Mesothelial cell of epicardium (in vitro differentiated cells): ENCODE results near the gene INTS11. TPM values are rescaled to one million over a fixed set of nuclear protein-coding genes. Genes with fewer than 3 reads are reported as not detected.

Experiments used
- DNase-seq, 2 experiments: peaks; one replicate each; pipeline ENCODE4 v3.0.0; 2021; ENCODE audit warnings: low spot score in 2 of 2; ENCODE audit not compliant: unreplicated experiment in 2 of 2
- H3K27ac Mint-ChIP-seq: 2 replicates; pipeline ENCODE4 v1.8.0; 2021; ENCODE audit warnings: mixed read lengths
- H3K27me3 Mint-ChIP-seq: 2 replicates; pipeline ENCODE4 v1.8.0; 2021; ENCODE audit warnings: low read depth, mixed read lengths
- H3K36me3 Mint-ChIP-seq: 2 replicates; pipeline ENCODE4 v1.8.0; 2021; ENCODE audit warnings: mixed read lengths
- H3K4me1 Mint-ChIP-seq: 2 replicates; pipeline ENCODE4 v1.8.0; 2021; ENCODE audit warnings: mixed read lengths
- H3K4me3 Mint-ChIP-seq: 2 replicates; pipeline ENCODE4 v1.8.0; 2021; ENCODE audit warnings: mild to moderate bottlenecking, moderate library complexity, mixed read lengths
- H3K9me3 Mint-ChIP-seq: 2 replicates; pipeline ENCODE4 v1.8.0; 2021; ENCODE audit warnings: mixed read lengths
- total RNA-seq: library from RNA; stranded (reverse); gene quantifications from 3 replicates; pipeline ENCODE4 v1.2.1, GENCODE V29; 2021
- TF ChIP-seq, protein P1 (sequence below): fragments of 200-600 bp; sonication (generic); IDR thresholded peaks from one replicate; pipeline ENCODE4 v1.5.0; 2021; ENCODE audit warnings: antibody characterized with exemption; ENCODE audit not compliant: unreplicated experiment

INTS11 gene
- total RNA-seq, 1 donor from 2014 or later = 165 TPM

DNA sequence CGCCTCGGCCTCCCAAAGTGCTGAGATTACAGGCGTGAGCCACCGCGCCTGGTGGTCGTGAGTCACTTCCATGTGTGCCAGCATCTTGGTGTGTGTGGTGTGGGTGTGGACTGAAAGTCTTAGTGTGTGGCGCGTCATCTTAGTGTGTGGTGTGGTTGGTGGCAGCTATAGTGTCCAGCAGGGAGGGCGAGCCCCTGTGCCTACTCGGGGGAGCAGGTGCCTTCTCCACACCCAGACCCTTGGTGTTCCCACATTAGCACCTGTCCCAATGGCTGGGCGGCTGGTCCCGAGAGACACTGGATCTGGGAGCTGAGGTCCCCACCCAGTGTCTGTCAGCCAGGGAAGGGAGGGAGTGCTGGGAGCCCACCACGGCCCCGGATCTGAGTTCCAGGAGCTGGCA, 41.5 kb downstream of the INTS11 start:
- Mint-ChIP-seq H3K27me3 (no peaks in the 10 kb centered on the region), H3K9me3 (no peaks in the 10 kb centered on the region), H3K4me3 (no peak overlapping the region), H3K36me3 (no peaks in the 10 kb centered on the region), H3K4me1 (no peaks in the 10 kb centered on the region), H3K27ac (no peak overlapping the region)
- no peak for DNase-seq
- TF ChIP-seq, protein P1, sequence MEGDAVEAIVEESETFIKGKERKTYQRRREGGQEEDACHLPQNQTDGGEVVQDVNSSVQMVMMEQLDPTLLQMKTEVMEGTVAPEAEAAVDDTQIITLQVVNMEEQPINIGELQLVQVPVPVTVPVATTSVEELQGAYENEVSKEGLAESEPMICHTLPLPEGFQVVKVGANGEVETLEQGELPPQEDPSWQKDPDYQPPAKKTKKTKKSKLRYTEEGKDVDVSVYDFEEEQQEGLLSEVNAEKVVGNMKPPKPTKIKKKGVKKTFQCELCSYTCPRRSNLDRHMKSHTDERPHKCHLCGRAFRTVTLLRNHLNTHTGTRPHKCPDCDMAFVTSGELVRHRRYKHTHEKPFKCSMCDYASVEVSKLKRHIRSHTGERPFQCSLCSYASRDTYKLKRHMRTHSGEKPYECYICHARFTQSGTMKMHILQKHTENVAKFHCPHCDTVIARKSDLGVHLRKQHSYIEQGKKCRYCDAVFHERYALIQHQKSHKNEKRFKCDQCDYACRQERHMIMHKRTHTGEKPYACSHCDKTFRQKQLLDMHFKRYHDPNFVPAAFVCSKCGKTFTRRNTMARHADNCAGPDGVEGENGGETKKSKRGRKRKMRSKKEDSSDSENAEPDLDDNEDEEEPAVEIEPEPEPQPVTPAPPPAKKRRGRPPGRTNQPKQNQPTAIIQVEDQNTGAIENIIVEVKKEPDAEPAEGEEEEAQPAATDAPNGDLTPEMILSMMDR = no peak

DNA sequence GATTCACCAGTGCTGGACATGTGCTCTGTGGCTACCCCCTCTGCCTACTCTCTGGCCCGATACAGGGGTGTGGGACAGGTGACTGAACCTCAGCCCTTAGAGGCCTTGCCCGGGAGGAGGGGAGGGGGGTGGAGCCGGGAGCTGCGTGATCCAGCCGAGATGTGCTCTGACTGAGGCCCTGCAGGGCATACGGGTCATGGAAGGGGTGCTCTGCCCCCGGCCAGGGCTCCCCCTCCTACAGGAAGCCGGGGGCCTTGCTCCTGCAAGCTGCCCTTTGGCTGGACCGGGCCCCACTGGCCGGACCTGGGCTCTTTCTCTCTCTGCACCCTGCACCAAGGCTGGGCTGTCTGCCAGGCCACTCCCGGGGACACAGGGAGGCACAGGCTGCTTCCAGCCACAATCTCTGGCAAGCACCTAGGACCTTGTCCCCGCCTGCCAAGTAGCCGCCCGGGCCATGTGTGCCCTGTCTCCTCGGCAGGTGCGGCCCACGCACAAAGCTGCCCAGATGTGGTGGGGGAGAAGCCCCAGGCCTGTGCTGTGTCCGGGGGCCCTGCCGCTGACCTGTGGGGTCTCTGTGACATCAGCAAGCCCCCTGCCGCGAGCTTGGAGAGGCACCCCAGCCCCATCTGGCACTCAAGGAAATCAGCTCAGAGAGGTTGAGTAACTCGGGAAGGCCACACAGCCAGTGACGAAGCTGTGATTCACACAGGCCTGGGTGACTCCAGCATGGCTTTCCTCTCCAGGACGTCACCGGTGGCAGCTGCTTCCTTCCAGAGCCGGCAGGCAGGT, 42.7 kb downstream of the INTS11 start:
- DNase-seq = peak in 1 of 2 experiments; percentile 17
- Mint-ChIP-seq H3K36me3 (no peaks in the 10 kb centered on the region), H3K4me1 (no peaks in the 10 kb centered on the region), H3K9me3 (no peaks in the 10 kb centered on the region), H3K4me3 (no peak overlapping the region), H3K27ac (no peak overlapping the region), H3K27me3 (no peaks in the 10 kb centered on the region)
- TF ChIP-seq, protein P1 = no peak

DNA sequence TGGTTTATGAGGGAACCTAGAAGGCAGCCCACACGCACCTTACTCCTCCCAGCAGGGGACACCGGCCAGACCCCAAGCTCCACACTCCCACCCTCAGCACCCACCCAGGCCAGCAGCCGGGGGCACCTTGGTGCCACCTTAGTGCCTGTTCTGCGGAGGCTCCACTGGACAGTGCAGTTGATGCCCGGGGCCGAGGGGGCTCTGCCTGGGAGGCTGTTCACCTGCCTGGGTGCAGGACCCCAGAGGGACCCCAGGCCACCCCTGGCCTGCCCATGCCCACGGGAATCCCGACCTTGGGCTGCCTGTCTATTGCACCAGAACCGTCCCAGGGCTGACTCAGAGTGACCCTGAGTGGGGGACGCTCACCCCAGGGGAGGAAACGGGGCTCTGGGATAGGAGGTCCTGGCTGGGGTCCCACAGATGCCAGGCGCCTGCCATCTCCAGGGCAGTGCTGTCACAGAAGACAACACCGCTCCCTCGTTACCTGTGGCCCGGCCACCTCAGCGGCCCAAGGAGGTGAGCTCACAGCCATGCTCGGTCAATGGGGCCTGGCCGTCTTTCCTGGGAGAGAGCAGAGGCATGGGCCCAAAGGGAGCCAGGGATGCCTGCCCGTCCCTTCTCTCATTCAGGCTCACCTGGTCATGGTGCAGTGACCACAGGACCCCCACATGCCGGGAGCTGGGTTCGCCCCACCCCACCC, 43.5 kb downstream of the INTS11 start:
- no peak overlapping the region for H3K27ac Mint-ChIP-seq
- no peaks in the 10 kb centered on the region for H3K27me3 Mint-ChIP-seq
- no peak overlapping the region for H3K4me3 Mint-ChIP-seq
- TF ChIP-seq, protein P1 = no peak
- no peaks in the 10 kb centered on the region for H3K4me1 Mint-ChIP-seq
- peak in 1 of 2 experiments; percentile 18 for DNase-seq
- H3K9me3 Mint-ChIP-seq = no peaks in the 10 kb centered on the region
- H3K36me3 Mint-ChIP-seq = no peaks in the 10 kb centered on the region

DNA sequence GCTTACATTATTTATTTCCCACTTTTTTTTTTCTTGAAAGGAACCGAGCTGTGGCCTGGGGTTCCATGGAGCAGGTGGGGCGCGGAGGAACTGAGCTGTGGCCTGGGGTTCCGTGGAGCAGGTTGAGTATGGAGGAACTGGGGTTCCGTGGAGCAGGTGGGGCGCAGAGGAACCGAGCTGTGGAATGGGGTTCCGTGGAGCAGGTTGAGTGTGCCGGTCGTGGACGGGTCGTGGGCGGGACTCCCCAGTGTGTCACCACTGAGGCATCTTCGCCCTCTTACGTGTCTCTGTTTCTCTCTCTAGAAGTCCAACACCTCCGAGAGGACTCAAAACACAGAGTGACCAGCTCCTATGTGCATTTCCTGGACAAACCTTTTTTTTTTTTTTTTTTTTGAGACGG, 45.4 kb downstream of the INTS11 start:
- TF ChIP-seq, protein P1 = no peak
- no peaks in the 10 kb centered on the region for H3K36me3 Mint-ChIP-seq
- H3K27ac Mint-ChIP-seq = no peak overlapping the region
- peaks cover 5% of the 10 kb centered on the region for H3K4me1 Mint-ChIP-seq
- H3K9me3 Mint-ChIP-seq = no peaks in the 10 kb centered on the region
- H3K4me3 Mint-ChIP-seq = no peak overlapping the region
- DNase-seq = no peak
- no peaks in the 10 kb centered on the region for H3K27me3 Mint-ChIP-seq

DNA sequence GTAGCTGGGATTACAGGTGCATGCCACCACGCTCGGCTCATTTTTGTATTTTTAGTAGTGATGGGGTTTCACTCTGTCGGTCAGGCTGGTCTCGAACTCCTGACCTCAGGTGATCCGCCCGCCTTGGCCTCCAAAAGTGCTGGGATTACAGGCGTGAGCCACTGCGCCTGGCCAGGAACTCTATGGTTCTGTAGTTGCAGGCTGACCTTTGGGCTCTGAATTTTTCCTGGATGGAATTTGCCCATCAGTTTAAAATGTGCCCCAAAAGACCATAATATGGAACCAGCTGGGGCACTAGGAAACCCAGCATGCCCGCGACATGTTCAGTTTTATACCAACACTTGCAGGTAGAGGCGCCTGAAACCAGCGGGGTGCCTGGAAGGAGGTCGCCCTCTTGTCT, 45.8 kb downstream of the INTS11 start:
- Mint-ChIP-seq H3K9me3 (no peaks in the 10 kb centered on the region), H3K27me3 (no peaks in the 10 kb centered on the region)

More for the DNA sequence above, 45.8 kb downstream of the INTS11 start:
- no peak overlapping the region for H3K27ac Mint-ChIP-seq
- DNase-seq = no peak
- TF ChIP-seq, protein P1 = no peak
- H3K36me3 Mint-ChIP-seq = no peaks in the 10 kb centered on the region
- H3K4me1 Mint-ChIP-seq = peaks cover 5% of the 10 kb centered on the region
- H3K4me3 Mint-ChIP-seq = no peak overlapping the region
